ENCODE results near the gene FBXO47. TPM values are rescaled to one million over a fixed set of nuclear protein-coding genes. Genes with fewer than 3 reads are reported as not detected.

Gene FBXO47
- total RNA-seq, 1 experiment from 2014 or later: not detected

- POLR2A ChIA-PET (ENCODE audit: unreplicated experiment): no interaction called here
- DNase-seq: no peak
- H2AFZ ChIP-seq (ENCODE audit: low read length): no peak overlapping the region
- no peaks in the 10 kb centered on the region for H3F3A ChIP-seq (ENCODE audit: low read length, unreplicated experiment)
- no peak for ATAC-seq
- H3K9ac ChIP-seq (ENCODE audit: low read length): no peak overlapping the region
- no peak overlapping the region for H3K4me2 ChIP-seq (ENCODE audit: low read length)
- no peaks in the 10 kb centered on the region for H3K9me3 ChIP-seq (ENCODE audit: low read length)
- H3K4me3 ChIP-seq (ENCODE audit: low read length): no peak overlapping the region
- intact Hi-C loops (cut with micrococcal nuclease): no loop called here
- no peaks in the 10 kb centered on the region for H3K36me3 ChIP-seq (ENCODE audit: low read depth, low read length)
- H3K4me1 ChIP-seq (ENCODE audit: insufficient read depth, low read length): no peaks in the 10 kb centered on the region
- H3K79me2 ChIP-seq (ENCODE audit: low read length): no peaks in the 10 kb centered on the region
- no peak overlapping the region for H3K27ac ChIP-seq (ENCODE audit: low read length)
- no peaks in the 10 kb centered on the region for H4K20me1 ChIP-seq (ENCODE audit: low read length)
- CTCF ChIA-PET: no interaction called here
- BruUV-seq (replicated peaks): no TSS peak
- H3K9me2 ChIP-seq (replicated peaks; ENCODE audit: low read length): no peaks in the 10 kb centered on the region
- H3K27me3 ChIP-seq (ENCODE audit: low read length): no peaks in the 10 kb centered on the region
- TF ChIP-seq EZH2phosphoT487 (IDR thresholded peaks at IDR 0.05; ENCODE audit: borderline replicate concordance, low read length): no peak
- TF ChIP-seq EZH2 (IDR thresholded peaks at IDR 0.05; ENCODE audit: low read length, unreplicated experiment): no peak
- TF ChIP-seq CTCF (conservative IDR thresholded peaks at IDR 0.05; ENCODE audit: low read depth, low read length): no peak
Measured at GRCh38 chr17:38926293-38927070, 40.7 kb downstream of the FBXO47 start.

- no peaks in the 10 kb centered on the region for H3F3A ChIP-seq (ENCODE audit: low read length, unreplicated experiment)
- no peaks in the 10 kb centered on the region for H3K9me3 ChIP-seq (ENCODE audit: low read length)
- no peaks in the 10 kb centered on the region for H4K20me1 ChIP-seq (ENCODE audit: low read length)
- no peak within 1 kb of the TSS for H3K4me3 ChIP-seq (ENCODE audit: low read length)
- no peak within 1 kb of the TSS for H3K27ac ChIP-seq (ENCODE audit: low read length)
- no peaks in the 10 kb centered on the region for H3K9me2 ChIP-seq (replicated peaks; ENCODE audit: low read length)
- no TSS peak for BruUV-seq (replicated peaks)
- no peak within 1 kb of the TSS for H3K9ac ChIP-seq (ENCODE audit: low read length)
- H2AFZ ChIP-seq (ENCODE audit: low read length): no peak within 1 kb of the TSS
- intact Hi-C loops (cut with micrococcal nuclease): no loop called here
- H3K4me2 ChIP-seq (ENCODE audit: low read length): no peak within 1 kb of the TSS
- H3K36me3 ChIP-seq (ENCODE audit: low read depth, low read length): no peaks in the 10 kb centered on the region
- TF ChIP-seq EZH2 (IDR thresholded peaks at IDR 0.05; ENCODE audit: low read length, unreplicated experiment): no peak
- no peak for TF ChIP-seq CTCF (conservative IDR thresholded peaks at IDR 0.05; ENCODE audit: low read depth, low read length)
- TF ChIP-seq EZH2phosphoT487 (IDR thresholded peaks at IDR 0.05; ENCODE audit: borderline replicate concordance, low read length): no peak
- no peak for ATAC-seq
- no peaks in the 10 kb centered on the region for H3K79me2 ChIP-seq (ENCODE audit: low read length)
- ChIA-PET POLR2A (ENCODE audit: unreplicated experiment) (no interaction called here), CTCF (interaction anchor here (0.5 to 1.4 kb wide), 2 partner anchors 58 to 371 kb away, joined by 6 read pairs; no protein-coding TSS in a partner anchor)
- H3K4me1 ChIP-seq (ENCODE audit: insufficient read depth, low read length): no peaks in the 10 kb centered on the region
- DNase-seq: no peak
- H3K27me3 ChIP-seq (ENCODE audit: low read length): no peaks in the 10 kb centered on the region
Measured at GRCh38 chr17:38925263-38925995, 41.8 kb downstream of the FBXO47 start, which contains the start of gene LASP1NB. LASP1NB (plus strand) TSS chr17:38925614.

Measured in PC-3 (cell line).